AG04450 (cell line): ENCODE results near the gene LRCH1. TPM values are rescaled to one million over a fixed set of nuclear protein-coding genes. Genes with fewer than 3 reads are reported as not detected.

Source experiments
- CTCF ChIA-PET: fragments of 300-600, 350-600 bp; formaldehyde crosslinking; extraction: SDS; loops from one replicate; lab custom pipeline; 2022; ENCODE audit warnings: antibody characterized with exemption, inconsistent platforms; lab: Charles Lee
- POLR2A ChIA-PET: fragments of 350-600 bp; formaldehyde crosslinking; extraction: SDS; loops from one replicate; lab custom pipeline; 2021; ENCODE audit warnings: antibody characterized with exemption, inconsistent platforms; lab: Yijun Ruan, JAX
- DNase-seq: peaks from one replicate; pipeline ENCODE4 v3.0.0-alpha.2; 2011; ENCODE audit warnings: low read depth, low spot score
- H3K27ac ChIP-seq: one replicate; pipeline ENCODE4 v1.5.1; 2012; ENCODE audit warnings: low read depth, low read length, control low read depth
- H3K27me3 ChIP-seq: one replicate; pipeline ENCODE4 v1.6.0; 2012; ENCODE audit warnings: low read length; ENCODE audit not compliant: control insufficient read depth, insufficient read depth
- H3K4me3 ChIP-seq: 2 replicates; pipeline ENCODE4 v1.5.1; 2011; ENCODE audit warnings: mild to moderate bottlenecking, low read depth, low read length, control low read depth
- H3K9me3 ChIP-seq: 2 replicates; pipeline ENCODE4 v1.5.1; 2012; ENCODE audit warnings: low read length; ENCODE audit not compliant: control insufficient read depth, insufficient read depth
- polyA plus RNA-seq: library from polyadenylated mRNA; depleted of rRNA; stranded (reverse); fragments of >200 nt; gene quantifications from 2 replicates; pipeline ENCODE4 v1.2.3, GENCODE V29; 2011
- TF ChIP-seq, protein P1 (sequence below): IDR thresholded peaks from 2 replicates; pipeline ENCODE4 v1.5.1; 2011; ENCODE audit warnings: low read depth, low read length, control low read depth, inconsistent platforms

LRCH1 gene
- polyA plus RNA-seq, 1 experiment = 17.4 TPM

DNA sequence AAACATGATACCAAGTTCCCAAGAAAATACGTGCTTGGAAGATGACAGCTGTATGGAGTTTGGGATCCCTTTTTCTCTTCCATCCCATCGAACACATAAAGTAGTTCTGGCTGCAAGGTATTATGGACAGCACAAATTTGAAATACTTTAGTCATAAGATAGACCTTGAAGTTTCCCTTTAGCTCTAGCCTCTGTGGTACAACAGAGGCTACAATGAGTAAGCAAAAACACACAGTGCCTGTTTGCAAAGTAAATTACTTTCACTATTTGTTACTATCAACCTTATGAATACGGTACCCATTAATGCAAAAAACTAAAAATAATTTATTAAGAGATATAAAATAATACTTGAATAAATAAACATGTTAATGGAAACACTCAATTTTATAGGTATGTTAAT lies 21.0 kb upstream of the LRCH1 start:
- Histone ChIP-seq H3K4me3 (no peak overlapping the region), H3K9me3 (no peaks in the 10 kb centered on the region), H3K27ac (no peak overlapping the region), H3K27me3 (peaks cover 7% of the 10 kb centered on the region)
- ChIA-PET CTCF (interaction anchor here (1.9 kb wide), 1 partner anchor 189 kb away, joined by 11 read pairs; no protein-coding TSS in a partner anchor), POLR2A (no interaction called here)
- DNase-seq = no peak
- TF ChIP-seq, protein P1, sequence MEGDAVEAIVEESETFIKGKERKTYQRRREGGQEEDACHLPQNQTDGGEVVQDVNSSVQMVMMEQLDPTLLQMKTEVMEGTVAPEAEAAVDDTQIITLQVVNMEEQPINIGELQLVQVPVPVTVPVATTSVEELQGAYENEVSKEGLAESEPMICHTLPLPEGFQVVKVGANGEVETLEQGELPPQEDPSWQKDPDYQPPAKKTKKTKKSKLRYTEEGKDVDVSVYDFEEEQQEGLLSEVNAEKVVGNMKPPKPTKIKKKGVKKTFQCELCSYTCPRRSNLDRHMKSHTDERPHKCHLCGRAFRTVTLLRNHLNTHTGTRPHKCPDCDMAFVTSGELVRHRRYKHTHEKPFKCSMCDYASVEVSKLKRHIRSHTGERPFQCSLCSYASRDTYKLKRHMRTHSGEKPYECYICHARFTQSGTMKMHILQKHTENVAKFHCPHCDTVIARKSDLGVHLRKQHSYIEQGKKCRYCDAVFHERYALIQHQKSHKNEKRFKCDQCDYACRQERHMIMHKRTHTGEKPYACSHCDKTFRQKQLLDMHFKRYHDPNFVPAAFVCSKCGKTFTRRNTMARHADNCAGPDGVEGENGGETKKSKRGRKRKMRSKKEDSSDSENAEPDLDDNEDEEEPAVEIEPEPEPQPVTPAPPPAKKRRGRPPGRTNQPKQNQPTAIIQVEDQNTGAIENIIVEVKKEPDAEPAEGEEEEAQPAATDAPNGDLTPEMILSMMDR = no peak

GRCh38 chr13:46535002-46535401 lies 18.0 kb upstream of the LRCH1 start:
- Histone ChIP-seq H3K27ac (no peak overlapping the region), H3K27me3 (peaks cover 2% of the 10 kb centered on the region), H3K4me3 (no peak overlapping the region), H3K9me3 (no peaks in the 10 kb centered on the region)
- ChIA-PET CTCF (no interaction called here), POLR2A (no interaction called here)
- no peak for DNase-seq
- TF ChIP-seq, protein P1 = no peak

DNA sequence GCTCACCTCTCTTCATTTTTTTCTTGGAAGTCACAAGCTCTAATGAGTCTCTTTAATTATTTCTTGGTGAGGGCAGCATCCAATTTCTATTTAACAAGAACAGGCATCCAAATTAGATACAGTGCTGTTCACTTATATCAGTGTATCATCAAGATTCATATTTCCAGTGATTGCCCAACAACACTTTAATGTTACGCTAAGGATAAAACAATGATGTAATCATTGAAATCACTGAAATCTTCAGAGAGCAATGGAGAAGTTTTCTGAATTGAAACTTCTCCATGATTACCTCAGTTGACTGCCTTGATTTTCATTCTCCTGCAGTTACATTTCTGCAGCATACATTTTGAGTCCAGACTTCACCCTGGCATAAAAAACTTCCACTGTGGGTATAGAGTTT lies 17.1 kb upstream of the LRCH1 start:
- ChIA-PET POLR2A (no interaction called here), CTCF (interaction anchor here (0.6 kb wide), 1 partner anchor 16 kb away, joined by 4 read pairs; no protein-coding TSS in a partner anchor)
- Histone ChIP-seq H3K4me3 (no peak overlapping the region), H3K27ac (no peak overlapping the region), H3K27me3 (peaks cover 2% of the 10 kb centered on the region), H3K9me3 (no peaks in the 10 kb centered on the region)
- no peak for DNase-seq
- TF ChIP-seq, protein P1 = no peak

- TF ChIP-seq, protein P1 = no peak
- no peak for DNase-seq
- Histone ChIP-seq H3K4me3 (no peak overlapping the region), H3K27ac (no peak overlapping the region), H3K9me3 (no peaks in the 10 kb centered on the region), H3K27me3 (peaks cover 2% of the 10 kb centered on the region)
- ChIA-PET POLR2A (no interaction called here), CTCF (interaction anchor here (0.6 kb wide), 1 partner anchor 16 kb away, joined by 4 read pairs; no protein-coding TSS in a partner anchor)
These were observed 16.6 kb upstream of the LRCH1 start for GRCh38 chr13:46536341-46536740.

DNA sequence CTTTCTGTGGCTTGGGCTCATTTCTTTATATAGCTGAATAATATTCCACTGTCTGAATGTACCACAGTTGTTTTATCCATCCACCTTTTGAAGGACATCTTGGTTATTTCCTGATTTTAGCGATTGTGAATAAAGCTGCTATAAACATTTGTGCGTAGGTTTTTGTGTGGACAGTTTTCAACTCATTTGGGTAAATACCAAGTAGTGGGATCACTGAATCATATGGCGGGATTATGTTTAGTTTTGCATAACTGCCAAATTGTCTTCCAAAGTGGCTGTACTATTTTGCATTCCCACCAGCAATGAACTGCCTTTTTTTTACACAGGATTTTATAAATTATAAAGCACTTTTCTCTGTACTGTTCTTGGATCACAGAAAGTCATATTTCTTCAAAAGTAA lies 13.7 kb upstream of the LRCH1 start:
- DNase-seq = no peak
- ChIA-PET POLR2A (no interaction called here), CTCF (no interaction called here)
- TF ChIP-seq, protein P1 = no peak
- H3K4me3 ChIP-seq = no peak overlapping the region
- H3K27me3 ChIP-seq = peaks cover 2% of the 10 kb centered on the region
- no peaks in the 10 kb centered on the region for H3K9me3 ChIP-seq
- no peak overlapping the region for H3K27ac ChIP-seq
